Spinal cord (tissue), 10 donors: ENCODE measurements around the gene JAM2. TPM values are rescaled to one million over a fixed set of nuclear protein-coding genes. Genes with fewer than 3 reads are reported as not detected.
A peak's percentile ranks its signal among the peaks of the same experiment; 100 is the strongest.
"Not testable (repeated sequence)": the region's sequence is repeated elsewhere in the genome, so short reads cannot be mapped to it uniquely, and the experiment has no call there.

ENCODE experiments used
- DNase-seq, 6 donors: peaks; one replicate each; pipeline versions ENCODE4 v3.0.0 to v3.0.0-alpha.2; 2013 to 2015; ENCODE audit warnings: low spot score in 6 of 6, low read depth in 4 of 6
- H3K27ac ChIP-seq: one replicate; pipeline ENCODE4 v1.5.1; 2013; ENCODE audit warnings: low read depth, low read length, control low read depth
- H3K27me3 ChIP-seq: one replicate; pipeline ENCODE4 v1.6.1; 2013; ENCODE audit warnings: low read length; ENCODE audit not compliant: control insufficient read depth, insufficient read depth
- H3K36me3 ChIP-seq: one replicate; pipeline ENCODE4 v1.6.1; 2013; ENCODE audit warnings: low read length; ENCODE audit not compliant: control insufficient read depth, insufficient read depth
- H3K4me1 ChIP-seq: one replicate; pipeline ENCODE4 v1.6.1; 2013; ENCODE audit warnings: low read length; ENCODE audit not compliant: control insufficient read depth, insufficient read depth
- H3K4me3 ChIP-seq: one replicate; pipeline ENCODE4 v1.5.1; 2013; ENCODE audit warnings: low read depth, low read length, control low read depth
- H3K9me3 ChIP-seq: one replicate; pipeline ENCODE4 v1.6.1; 2013; ENCODE audit warnings: low read length; ENCODE audit not compliant: control insufficient read depth, insufficient read depth
- WGBS: methylation state at CpG from one replicate; pipeline ENCODE4 v1.1.5; 2013; ENCODE audit warnings: missing lambda C conversion rate; ENCODE audit not compliant: insufficient coverage; 5-methylcytosine and 5-hydroxymethylcytosine counted together
- polyA plus RNA-seq, 2 donors: library from polyadenylated mRNA; unstranded; fragments of 120-200 nt; gene quantifications; one replicate each; pipeline ENCODE4 v1.2.1, GENCODE V29; 2013; ENCODE audit not compliant: insufficient read length in 2 of 2
- total RNA-seq, 2 donors: library from RNA; depleted of rRNA in 1 of 2; stranded (reverse); fragments of 120-200 nt in 1 of 2; fragments of >200 nt in 1 of 2; gene quantifications; one replicate each; pipeline versions ENCODE4 v1.2.3 to v1.2.4, GENCODE V29; 2013 to 2014
- donor health status: healthy.

The JAM2 gene
- total and polyA plus RNA-seq, 4 donors: 77.4 to 104 (median 94.5) TPM

GRCh38 chr21:25708467-25709065, 69.5 kb downstream of the JAM2 start:
- no peak overlapping the region for H3K4me3 ChIP-seq
- H3K9me3 ChIP-seq: no peaks in the 10 kb centered on the region
- peak; percentile 7 to 84 (median 33) for DNase-seq
- H3K36me3 ChIP-seq: peaks cover 7% of the 10 kb centered on the region
- whole genome bisulfite sequencing: 64% methylated on average over 4 of the region's 7 CpGs
- no peaks in the 10 kb centered on the region for H3K4me1 ChIP-seq
- no peak overlapping the region for H3K27ac ChIP-seq
- no peaks in the 10 kb centered on the region for H3K27me3 ChIP-seq

- Histone ChIP-seq H3K4me3 (no peak overlapping the region), H3K9me3 (no peaks in the 10 kb centered on the region), H3K27ac (no peak overlapping the region), H3K27me3 (no peaks in the 10 kb centered on the region), H3K4me1 (no peaks in the 10 kb centered on the region), H3K36me3 (peaks cover 11% of the 10 kb centered on the region)
- no CpG with 5 or more reads among the region's 5 CpGs for WGBS
- DNase-seq: no peak
These were observed 70.7 kb downstream of the JAM2 start for GRCh38 chr21:25709684-25710265.

- 94% methylated on average over 3 of the region's 5 CpGs for WGBS
- Histone ChIP-seq H3K4me1 (no peaks in the 10 kb centered on the region), H3K9me3 (no peaks in the 10 kb centered on the region), H3K27ac (no peak overlapping the region), H3K36me3 (peaks cover 11% of the 10 kb centered on the region), H3K4me3 (no peak overlapping the region), H3K27me3 (no peaks in the 10 kb centered on the region)
- no peak for DNase-seq
These were observed 71.5 kb downstream of the JAM2 start for GRCh38 chr21:25710550-25710949.

GRCh38 chr21:25714066-25714465, 75.0 kb downstream of the JAM2 start:
- DNase-seq, H3K27me3 ChIP-seq, H3K4me3 ChIP-seq, H3K9me3 ChIP-seq, H3K4me1 ChIP-seq, H3K27ac ChIP-seq: not testable (repeated sequence)
- peaks cover 17% of the 10 kb centered on the region for H3K36me3 ChIP-seq
- 100% methylated on average over 1 of the region's 10 CpGs for WGBS

GRCh38 chr21:25717491-25718147, 78.6 kb downstream of the JAM2 start:
- Histone ChIP-seq H3K27me3 (no peaks in the 10 kb centered on the region), H3K9me3 (no peaks in the 10 kb centered on the region), H3K4me3 (no peak overlapping the region), H3K36me3 (peaks cover 25% of the 10 kb centered on the region), H3K27ac (no peak overlapping the region), H3K4me1 (no peaks in the 10 kb centered on the region)
- DNase-seq: no peak
- WGBS: no CpG with 5 or more reads among the region's 5 CpGs

GRCh38 chr21:25721987-25722386, 82.9 kb downstream of the JAM2 start:
- peaks cover 18% of the 10 kb centered on the region for H3K36me3 ChIP-seq

GRCh38 chr21:25722631-25723030, 83.6 kb downstream of the JAM2 start:
- WGBS: 79% methylated on average over 2 of the region's 3 CpGs
- Histone ChIP-seq H3K4me3 (no peak overlapping the region), H3K27me3 (no peaks in the 10 kb centered on the region), H3K36me3 (peaks cover 18% of the 10 kb centered on the region), H3K27ac (no peak overlapping the region), H3K9me3 (no peaks in the 10 kb centered on the region), H3K4me1 (no peaks in the 10 kb centered on the region)
- no peak for DNase-seq

More at GRCh38 chr21:25721987-25722386, 82.9 kb downstream of the JAM2 start:
- Histone ChIP-seq H3K9me3 (no peaks in the 10 kb centered on the region), H3K27ac (no peak overlapping the region), H3K4me1 (no peaks in the 10 kb centered on the region), H3K4me3 (no peak overlapping the region), H3K27me3 (no peaks in the 10 kb centered on the region)
- 100% methylated on average over 1 of the region's 3 CpGs for WGBS
- DNase-seq: no peak

- no peak for DNase-seq
- H3K9me3 ChIP-seq: no peaks in the 10 kb centered on the region
- WGBS: 100% methylated on average over 2 of the region's 6 CpGs
- peaks cover 9% of the 10 kb centered on the region for H3K36me3 ChIP-seq
- no peak overlapping the region for H3K4me3 ChIP-seq
- peaks cover 8% of the 10 kb centered on the region for H3K4me1 ChIP-seq
- H3K27me3 ChIP-seq: no peaks in the 10 kb centered on the region
- no peak overlapping the region for H3K27ac ChIP-seq
These were observed 93.2 kb downstream of the JAM2 start for GRCh38 chr21:25732091-25732760.

- H3K4me1 ChIP-seq: peaks cover 8% of the 10 kb centered on the region
- peak in 2 of 6 donors; percentile 12 to 28 for DNase-seq
- WGBS: 9% methylated on average over 26 of the region's 30 CpGs
These were observed 95.0 kb downstream of the JAM2 start for GRCh38 chr21:25733859-25734653.

More at GRCh38 chr21:25733859-25734653, 95.0 kb downstream of the JAM2 start:
- H3K36me3 ChIP-seq: peaks cover 9% of the 10 kb centered on the region
- H3K27ac ChIP-seq: peak overlapping the region; percentile 99
- no peaks in the 10 kb centered on the region for H3K27me3 ChIP-seq
- H3K4me3 ChIP-seq: peak overlapping the region; percentile 78
- no peaks in the 10 kb centered on the region for H3K9me3 ChIP-seq
